Activated CD4-positive, alpha-beta T cell treated with anti-CD3 and anti-CD28 coated beads for 48 hours (primary cell): ENCODE data around the gene MRPL16.

ENCODE experiments used
- DNase-seq: peaks from one replicate; pipeline ENCODE4 v3.0.0-alpha.2; 2020

The MRPL16 gene

GRCh38 chr11:59770319-59770718 lies 40.3 kb downstream of the MRPL16 start:
- no peak for DNase-seq

- no peak for DNase-seq
These were observed 40.8 kb downstream of the MRPL16 start for GRCh38 chr11:59769828-59770227.

- no peak for DNase-seq
These were observed 41.5 kb downstream of the MRPL16 start for GRCh38 chr11:59769111-59769510.

- DNase-seq, result no peak
These were observed 43.4 kb downstream of the MRPL16 start for GRCh38 chr11:59767225-59767611.

- no peak for DNase-seq
These were observed 43.9 kb downstream of the MRPL16 start for GRCh38 chr11:59766542-59767224.

GRCh38 chr11:59765068-59765735 lies 45.4 kb downstream of the MRPL16 start:
- DNase-seq, result no peak

- DNase-seq, result no peak
These were observed 48.6 kb downstream of the MRPL16 start for GRCh38 chr11:59761993-59762392.

- DNase-seq, result no peak
These were observed 49.8 kb downstream of the MRPL16 start for GRCh38 chr11:59760771-59761170.

- no peak for DNase-seq
These were observed 50.7 kb downstream of the MRPL16 start for GRCh38 chr11:59759900-59760299.

- DNase-seq, result no peak
These were observed 52.1 kb downstream of the MRPL16 start for GRCh38 chr11:59758401-59759037.

GRCh38 chr11:59756845-59757244 lies 53.7 kb downstream of the MRPL16 start:
- no peak for DNase-seq

- DNase-seq, result no peak
These were observed 54.1 kb downstream of the MRPL16 start for GRCh38 chr11:59756558-59756840.
